ENCODE data around the gene TMEM132C. TPM values are rescaled to one million over a fixed set of nuclear protein-coding genes. Genes with fewer than 3 reads are reported as not detected.

TMEM132C gene
- polyA plus RNA-seq, 2 of the 4 experiments (the other 2 are of a cell fraction): not detected

- TF ChIP-seq MYC (IDR thresholded peaks at IDR 0.05; ENCODE audit: borderline replicate concordance, low read length): no peak
- TF ChIP-seq RARB (CRISPR knock-in tag; IDR thresholded peaks at IDR 0.05): no peak
These were observed 89.6 kb downstream of the TMEM132C start (continued) for GRCh38 chr12:128356547-128356946.

DNA sequence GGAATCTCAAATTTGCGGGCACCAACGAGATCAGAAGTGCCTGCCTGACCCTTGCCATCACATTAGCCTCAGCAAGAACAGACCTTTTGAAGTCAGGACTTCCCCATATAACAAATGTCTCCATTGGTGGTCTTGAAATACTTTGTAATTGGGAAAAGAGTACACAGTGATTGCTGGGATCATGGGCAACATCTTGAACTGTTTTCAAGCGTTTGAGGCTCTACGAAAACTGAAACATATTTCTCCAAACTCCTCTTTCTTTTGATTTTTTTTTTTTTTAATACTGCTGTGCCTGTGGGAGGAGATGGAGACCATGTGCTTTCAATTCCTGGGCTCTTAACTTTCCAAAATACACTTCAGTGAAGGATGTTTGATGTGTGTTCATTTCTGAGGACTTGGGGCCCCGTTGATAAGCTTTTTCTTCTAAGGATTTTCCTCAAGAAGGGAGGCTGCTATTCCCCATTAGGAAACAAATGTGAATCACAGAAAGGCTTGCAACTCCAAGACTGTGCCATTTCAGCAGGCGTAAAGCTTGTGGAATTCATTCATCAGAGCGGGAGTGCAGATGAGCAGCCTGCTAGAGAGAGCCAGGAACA, 94.5 kb downstream of the TMEM132C start:
- ATAC-seq (no peak), DNase-seq (ENCODE audit: low read depth in 1 of 2, low spot score in 1 of 2) (no peak), FAIRE-seq (no peak)
- POLR2A ChIA-PET: no interaction called here
- Histone ChIP-seq H3K4me2 (no peak overlapping the region), H3K9me3 (no peaks in the 10 kb centered on the region), H3K4me3 (no peak overlapping the region), H3K4me1 (no peaks in the 10 kb centered on the region), H3K27ac (no peak overlapping the region)
- WGBS (ENCODE audit: missing lambda C conversion rate): 1% methylated on average over 7 of the region's 7 CpGs
- TF ChIP-seq JUN (IDR thresholded peaks at IDR 0.05) (no peak), POLR2AphosphoS2 (conservative IDR thresholded peaks at IDR 0.05; ENCODE audit: low read length) (no peak), CBX2 (IDR thresholded peaks at IDR 0.05; ENCODE audit: borderline replicate concordance, low read depth) (no peak), POLR2A (IDR thresholded peaks at IDR 0.05; ENCODE audit: low read length) (no peak), ATOH8 (CRISPR knock-in tag; IDR thresholded peaks at IDR 0.05; ENCODE audit: low read depth) (no peak), JUNB (IDR thresholded peaks at IDR 0.05) (no peak)
- CTCF ChIA-PET: interaction anchor here (1.0 kb wide), 1 partner anchor 14 kb away, joined by 3 read pairs; no protein-coding TSS in a partner anchor

DNA sequence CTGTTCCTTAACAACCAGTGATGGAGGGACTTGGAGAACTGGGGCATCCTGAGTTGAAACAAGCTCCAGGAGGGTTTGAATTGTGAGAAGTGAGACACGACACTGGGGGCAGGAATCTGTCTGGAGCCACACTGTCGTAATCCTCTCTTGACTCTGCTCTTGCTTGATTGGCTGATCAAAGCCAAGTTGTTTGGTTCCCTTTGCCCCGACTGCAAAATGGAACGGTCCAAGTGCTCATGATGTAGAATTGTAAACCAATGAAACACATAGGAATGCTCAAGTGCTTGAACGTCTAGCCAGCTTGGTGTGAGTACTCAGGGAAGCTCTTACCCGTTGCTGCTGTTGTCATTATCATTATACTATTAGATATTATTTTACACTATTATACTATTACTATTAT, 98.1 kb downstream of the TMEM132C start:
- POLR2A ChIA-PET: no interaction called here
- DNase-seq (ENCODE audit: low read depth in 1 of 2, low spot score in 1 of 2) (no peak), ATAC-seq (no peak), FAIRE-seq (no peak)
- Histone ChIP-seq H3K4me1 (no peaks in the 10 kb centered on the region), H3K9me3 (no peaks in the 10 kb centered on the region), H3K4me2 (no peak overlapping the region), H3K4me3 (no peak overlapping the region), H3K27ac (no peak overlapping the region)
- WGBS (ENCODE audit: missing lambda C conversion rate): 3% methylated on average over 6 of the region's 6 CpGs
- CTCF ChIA-PET: no interaction called here
- TF ChIP-seq FOSL2 (IDR thresholded peaks at IDR 0.05) (no peak), FOSL2 (CRISPR knock-in tag; IDR thresholded peaks at IDR 0.05) (no peak), GATA3 (IDR thresholded peaks at IDR 0.05; ENCODE audit: borderline replicate concordance) (no peak), CHD2 (IDR thresholded peaks at IDR 0.05; ENCODE audit: low read length, partially characterized antibody) (no peak), ESRRA (IDR thresholded peaks at IDR 0.05; ENCODE audit: borderline replicate concordance, low read length) (no peak), KDM5A (IDR thresholded peaks at IDR 0.05) (no peak), EHF (CRISPR knock-in tag; IDR thresholded peaks at IDR 0.05) (no peak), RFX5 (IDR thresholded peaks at IDR 0.05) (no peak), CBX8 (IDR thresholded peaks at IDR 0.05) (no peak), RAD21 (conservative IDR thresholded peaks at IDR 0.05 in 1 of 2, IDR thresholded peaks at IDR 0.05 in 1 of 2) (no peak), PHF8 (IDR thresholded peaks at IDR 0.05; ENCODE audit: borderline replicate concordance, low read depth) (no peak), POLR2AphosphoS2 (conservative IDR thresholded peaks at IDR 0.05; ENCODE audit: low read length) (no peak), FOSB (CRISPR knock-in tag; IDR thresholded peaks at IDR 0.05) (no peak), ZSCAN20 (CRISPR knock-in tag; IDR thresholded peaks at IDR 0.05) (no peak), CBX2 (IDR thresholded peaks at IDR 0.05; ENCODE audit: borderline replicate concordance, low read depth) (no peak), NFE2L2 (conservative IDR thresholded peaks at IDR 0.05; ENCODE audit: low read length) (no peak), POLR2A (IDR thresholded peaks at IDR 0.05; ENCODE audit: low read length) (no peak), FOXS1 (CRISPR knock-in tag; IDR thresholded peaks at IDR 0.05) (no peak)
- TF ChIP-seq, protein P1, sequence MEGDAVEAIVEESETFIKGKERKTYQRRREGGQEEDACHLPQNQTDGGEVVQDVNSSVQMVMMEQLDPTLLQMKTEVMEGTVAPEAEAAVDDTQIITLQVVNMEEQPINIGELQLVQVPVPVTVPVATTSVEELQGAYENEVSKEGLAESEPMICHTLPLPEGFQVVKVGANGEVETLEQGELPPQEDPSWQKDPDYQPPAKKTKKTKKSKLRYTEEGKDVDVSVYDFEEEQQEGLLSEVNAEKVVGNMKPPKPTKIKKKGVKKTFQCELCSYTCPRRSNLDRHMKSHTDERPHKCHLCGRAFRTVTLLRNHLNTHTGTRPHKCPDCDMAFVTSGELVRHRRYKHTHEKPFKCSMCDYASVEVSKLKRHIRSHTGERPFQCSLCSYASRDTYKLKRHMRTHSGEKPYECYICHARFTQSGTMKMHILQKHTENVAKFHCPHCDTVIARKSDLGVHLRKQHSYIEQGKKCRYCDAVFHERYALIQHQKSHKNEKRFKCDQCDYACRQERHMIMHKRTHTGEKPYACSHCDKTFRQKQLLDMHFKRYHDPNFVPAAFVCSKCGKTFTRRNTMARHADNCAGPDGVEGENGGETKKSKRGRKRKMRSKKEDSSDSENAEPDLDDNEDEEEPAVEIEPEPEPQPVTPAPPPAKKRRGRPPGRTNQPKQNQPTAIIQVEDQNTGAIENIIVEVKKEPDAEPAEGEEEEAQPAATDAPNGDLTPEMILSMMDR (IDR thresholded peaks at IDR 0.05): no peak
- TF ChIP-seq, protein P2, sequence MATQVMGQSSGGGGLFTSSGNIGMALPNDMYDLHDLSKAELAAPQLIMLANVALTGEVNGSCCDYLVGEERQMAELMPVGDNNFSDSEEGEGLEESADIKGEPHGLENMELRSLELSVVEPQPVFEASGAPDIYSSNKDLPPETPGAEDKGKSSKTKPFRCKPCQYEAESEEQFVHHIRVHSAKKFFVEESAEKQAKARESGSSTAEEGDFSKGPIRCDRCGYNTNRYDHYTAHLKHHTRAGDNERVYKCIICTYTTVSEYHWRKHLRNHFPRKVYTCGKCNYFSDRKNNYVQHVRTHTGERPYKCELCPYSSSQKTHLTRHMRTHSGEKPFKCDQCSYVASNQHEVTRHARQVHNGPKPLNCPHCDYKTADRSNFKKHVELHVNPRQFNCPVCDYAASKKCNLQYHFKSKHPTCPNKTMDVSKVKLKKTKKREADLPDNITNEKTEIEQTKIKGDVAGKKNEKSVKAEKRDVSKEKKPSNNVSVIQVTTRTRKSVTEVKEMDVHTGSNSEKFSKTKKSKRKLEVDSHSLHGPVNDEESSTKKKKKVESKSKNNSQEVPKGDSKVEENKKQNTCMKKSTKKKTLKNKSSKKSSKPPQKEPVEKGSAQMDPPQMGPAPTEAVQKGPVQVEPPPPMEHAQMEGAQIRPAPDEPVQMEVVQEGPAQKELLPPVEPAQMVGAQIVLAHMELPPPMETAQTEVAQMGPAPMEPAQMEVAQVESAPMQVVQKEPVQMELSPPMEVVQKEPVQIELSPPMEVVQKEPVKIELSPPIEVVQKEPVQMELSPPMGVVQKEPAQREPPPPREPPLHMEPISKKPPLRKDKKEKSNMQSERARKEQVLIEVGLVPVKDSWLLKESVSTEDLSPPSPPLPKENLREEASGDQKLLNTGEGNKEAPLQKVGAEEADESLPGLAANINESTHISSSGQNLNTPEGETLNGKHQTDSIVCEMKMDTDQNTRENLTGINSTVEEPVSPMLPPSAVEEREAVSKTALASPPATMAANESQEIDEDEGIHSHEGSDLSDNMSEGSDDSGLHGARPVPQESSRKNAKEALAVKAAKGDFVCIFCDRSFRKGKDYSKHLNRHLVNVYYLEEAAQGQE (IDR thresholded peaks at IDR 0.05): no peak
- TF ChIP-seq, protein P3, sequence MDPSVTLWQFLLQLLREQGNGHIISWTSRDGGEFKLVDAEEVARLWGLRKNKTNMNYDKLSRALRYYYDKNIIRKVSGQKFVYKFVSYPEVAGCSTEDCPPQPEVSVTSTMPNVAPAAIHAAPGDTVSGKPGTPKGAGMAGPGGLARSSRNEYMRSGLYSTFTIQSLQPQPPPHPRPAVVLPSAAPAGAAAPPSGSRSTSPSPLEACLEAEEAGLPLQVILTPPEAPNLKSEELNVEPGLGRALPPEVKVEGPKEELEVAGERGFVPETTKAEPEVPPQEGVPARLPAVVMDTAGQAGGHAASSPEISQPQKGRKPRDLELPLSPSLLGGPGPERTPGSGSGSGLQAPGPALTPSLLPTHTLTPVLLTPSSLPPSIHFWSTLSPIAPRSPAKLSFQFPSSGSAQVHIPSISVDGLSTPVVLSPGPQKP (IDR thresholded peaks at IDR 0.05; ENCODE audit: low read depth, low read length): no peak
